Measurements from ENCODE around the gene ADAMTS17.

The ADAMTS17 gene

GRCh38 chr15:100310513-100311153, 31.1 kb downstream of the ADAMTS17 start:
- DNase-seq = no peak

GRCh38 chr15:100310041-100310405, 31.8 kb downstream of the ADAMTS17 start:
- DNase-seq = peak in 1 of 58 donors; percentile 28

- no peak for DNase-seq
Measured at GRCh38 chr15:100309109-100310040, 32.4 kb downstream of the ADAMTS17 start.

- no peak for DNase-seq
Measured at GRCh38 chr15:100308608-100309007, 33.2 kb downstream of the ADAMTS17 start.

- DNase-seq = peak in 3 of 58 donors; percentile 6 to 22 (median 7)
Measured at GRCh38 chr15:100308213-100308600, 33.6 kb downstream of the ADAMTS17 start.

- peak in 1 of 58 donors; percentile 6 for DNase-seq
Measured at GRCh38 chr15:100307241-100308212, 34.2 kb downstream of the ADAMTS17 start.

GRCh38 chr15:100306098-100306497, 35.7 kb downstream of the ADAMTS17 start:
- no peak for DNase-seq

GRCh38 chr15:100301910-100302431, 39.8 kb downstream of the ADAMTS17 start:
- DNase-seq = no peak

- DNase-seq = no peak
Measured at GRCh38 chr15:100298257-100298656, 43.5 kb downstream of the ADAMTS17 start.

- DNase-seq = no peak
Measured at GRCh38 chr15:100297812-100298211, 44.0 kb downstream of the ADAMTS17 start.

GRCh38 chr15:100295939-100296565, 45.7 kb downstream of the ADAMTS17 start:
- DNase-seq = no peak

- DNase-seq = no peak
Measured at GRCh38 chr15:100292010-100292409, 49.8 kb downstream of the ADAMTS17 start.

- DNase-seq = no peak
Measured at GRCh38 chr15:100291106-100291505, 50.7 kb downstream of the ADAMTS17 start.

- DNase-seq = no peak
Measured at GRCh38 chr15:100285641-100286295, 56.0 kb downstream of the ADAMTS17 start.

GRCh38 chr15:100284701-100285100, 57.1 kb downstream of the ADAMTS17 start:
- DNase-seq = no peak

- DNase-seq = no peak
Measured at GRCh38 chr15:100284191-100284590, 57.6 kb downstream of the ADAMTS17 start.

GRCh38 chr15:100281096-100281917, 60.5 kb downstream of the ADAMTS17 start:
- no peak for DNase-seq

- DNase-seq = no peak
Measured at GRCh38 chr15:100279849-100280248, 61.9 kb downstream of the ADAMTS17 start.

- DNase-seq = no peak
Measured at GRCh38 chr15:100279446-100279845, 62.3 kb downstream of the ADAMTS17 start.
